GM12874 (cell line): ENCODE results near the gene KPNA4.

Experiments used
- TF ChIP-seq, protein P1 (sequence below): IDR thresholded peaks from 2 replicates; pipeline ENCODE4 v1.5.1; 2011; ENCODE audit warnings: low read depth, mild to moderate bottlenecking, control low read depth, low read length, moderate library complexity; ENCODE audit not compliant: insufficient read depth

The KPNA4 gene

DNA sequence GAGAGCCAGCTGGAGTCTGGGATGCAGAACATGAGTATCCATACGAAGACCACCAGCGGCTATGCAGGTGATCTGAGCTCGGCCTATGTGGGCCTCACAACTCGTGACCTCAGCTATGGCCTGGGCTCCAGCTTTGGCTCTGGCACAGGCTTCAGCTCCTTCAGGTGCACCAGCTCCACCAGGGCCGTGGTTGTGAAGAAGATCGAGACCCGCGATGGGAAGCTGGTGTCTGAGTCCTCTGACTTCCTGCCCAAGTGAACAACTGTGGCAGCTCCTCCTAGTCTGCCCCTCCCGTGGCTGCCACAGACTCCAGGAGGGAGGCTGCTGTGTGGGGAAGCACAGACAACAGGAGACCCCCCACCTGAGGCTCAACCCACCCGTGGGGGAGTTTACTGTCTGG is 3.6 kb upstream of the KPNA4 start:
- TF ChIP-seq, protein P1, sequence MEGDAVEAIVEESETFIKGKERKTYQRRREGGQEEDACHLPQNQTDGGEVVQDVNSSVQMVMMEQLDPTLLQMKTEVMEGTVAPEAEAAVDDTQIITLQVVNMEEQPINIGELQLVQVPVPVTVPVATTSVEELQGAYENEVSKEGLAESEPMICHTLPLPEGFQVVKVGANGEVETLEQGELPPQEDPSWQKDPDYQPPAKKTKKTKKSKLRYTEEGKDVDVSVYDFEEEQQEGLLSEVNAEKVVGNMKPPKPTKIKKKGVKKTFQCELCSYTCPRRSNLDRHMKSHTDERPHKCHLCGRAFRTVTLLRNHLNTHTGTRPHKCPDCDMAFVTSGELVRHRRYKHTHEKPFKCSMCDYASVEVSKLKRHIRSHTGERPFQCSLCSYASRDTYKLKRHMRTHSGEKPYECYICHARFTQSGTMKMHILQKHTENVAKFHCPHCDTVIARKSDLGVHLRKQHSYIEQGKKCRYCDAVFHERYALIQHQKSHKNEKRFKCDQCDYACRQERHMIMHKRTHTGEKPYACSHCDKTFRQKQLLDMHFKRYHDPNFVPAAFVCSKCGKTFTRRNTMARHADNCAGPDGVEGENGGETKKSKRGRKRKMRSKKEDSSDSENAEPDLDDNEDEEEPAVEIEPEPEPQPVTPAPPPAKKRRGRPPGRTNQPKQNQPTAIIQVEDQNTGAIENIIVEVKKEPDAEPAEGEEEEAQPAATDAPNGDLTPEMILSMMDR: no peak

DNA sequence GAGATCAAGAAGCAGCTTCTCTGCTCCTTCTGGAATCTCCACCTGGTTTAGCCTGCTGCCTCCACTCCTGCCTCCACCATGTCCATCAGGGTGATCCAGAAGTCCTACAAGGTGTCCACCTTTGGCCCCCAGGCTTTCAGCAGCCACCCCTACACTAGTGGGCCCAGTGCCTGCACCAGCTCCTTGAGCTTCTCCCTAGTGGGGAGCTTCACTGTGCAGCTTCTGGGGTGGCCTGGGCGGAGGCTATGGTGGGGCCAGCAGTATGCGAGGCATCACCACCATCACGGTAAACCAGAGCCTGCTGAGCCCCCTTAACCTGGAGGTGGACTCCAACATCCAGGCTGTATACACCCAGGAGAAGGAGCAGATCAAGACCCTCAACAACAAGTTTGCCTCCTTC is 2.4 kb upstream of the KPNA4 start:
- TF ChIP-seq, protein P1: no peak

DNA sequence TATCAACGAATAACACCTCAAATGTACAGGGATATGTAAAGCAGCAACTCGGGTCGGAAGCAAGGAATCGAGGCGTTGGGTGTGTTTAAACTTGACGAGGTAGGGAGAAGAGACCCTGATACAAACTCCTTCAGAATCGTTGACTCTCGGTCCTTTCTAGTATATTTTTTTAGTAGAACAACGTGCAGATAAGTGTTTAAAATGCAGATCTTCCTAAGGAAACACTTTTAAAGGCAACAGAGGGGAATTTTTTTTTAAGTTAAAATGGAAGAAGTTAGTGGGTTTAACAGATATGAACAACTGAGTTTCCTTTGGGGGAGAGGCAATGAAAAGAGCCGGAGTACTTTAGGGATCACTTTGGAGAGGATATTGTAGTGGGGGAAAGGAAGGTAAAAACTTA is 1.1 kb upstream of the KPNA4 start:
- TF ChIP-seq, protein P1: no peak

DNA sequence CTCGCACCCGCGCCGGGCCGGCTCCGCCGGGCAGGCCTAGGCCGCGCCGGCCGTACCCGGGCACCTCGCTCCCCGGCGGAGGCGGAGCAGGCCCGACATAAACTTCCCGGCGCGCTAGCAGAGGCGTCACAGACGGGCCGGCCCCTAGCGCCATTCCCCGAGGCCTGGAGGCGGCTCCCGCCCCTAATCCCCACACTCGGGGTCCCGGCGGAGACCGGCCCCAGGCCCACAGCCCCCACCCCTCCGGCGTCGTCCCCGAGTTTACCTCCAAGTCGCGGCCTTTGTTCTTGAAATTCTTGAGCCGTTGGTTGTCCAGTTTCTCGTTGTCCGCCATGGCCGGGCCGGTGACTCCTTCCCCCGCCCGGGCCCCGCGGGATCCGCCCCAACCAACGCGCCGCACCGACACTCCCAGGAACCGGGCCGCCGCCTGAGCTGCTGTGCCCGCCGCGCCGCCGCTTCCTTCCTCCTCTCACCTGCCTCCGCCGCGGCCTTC is 376 bp downstream of the KPNA4 start:
- TF ChIP-seq, protein P1: no peak

DNA sequence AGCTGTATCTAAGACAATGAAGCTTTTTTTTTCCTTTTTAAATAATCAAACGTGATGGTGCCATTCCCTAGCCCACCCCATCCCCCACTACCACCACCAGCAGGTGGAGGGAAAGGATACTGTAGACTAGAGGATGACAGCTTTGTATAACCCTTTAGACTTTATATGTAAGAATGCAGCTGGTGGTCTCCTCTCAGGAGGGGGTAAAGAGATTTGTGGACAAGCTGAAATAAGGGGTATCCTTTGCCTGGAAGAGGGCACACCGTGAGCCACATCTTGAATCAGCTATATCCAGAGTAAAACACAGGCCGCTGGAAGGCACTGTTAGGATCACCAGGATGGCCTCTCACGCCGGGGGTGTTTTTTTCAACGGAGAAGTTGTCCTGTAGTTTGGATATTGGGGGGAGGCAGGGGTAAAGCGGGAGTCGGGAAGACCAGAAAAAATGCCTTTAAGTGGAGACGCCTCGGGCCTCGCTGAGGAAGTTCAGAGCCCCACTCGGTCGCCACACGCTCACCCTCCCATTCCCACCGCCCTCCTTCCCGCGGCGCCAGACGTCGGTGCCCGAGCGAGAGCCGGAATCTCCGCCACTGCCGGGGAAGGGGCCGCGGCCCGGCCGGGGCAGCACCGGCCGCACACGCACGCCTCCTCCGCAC is 986 bp downstream of the KPNA4 start:
- TF ChIP-seq, protein P1: no peak

DNA sequence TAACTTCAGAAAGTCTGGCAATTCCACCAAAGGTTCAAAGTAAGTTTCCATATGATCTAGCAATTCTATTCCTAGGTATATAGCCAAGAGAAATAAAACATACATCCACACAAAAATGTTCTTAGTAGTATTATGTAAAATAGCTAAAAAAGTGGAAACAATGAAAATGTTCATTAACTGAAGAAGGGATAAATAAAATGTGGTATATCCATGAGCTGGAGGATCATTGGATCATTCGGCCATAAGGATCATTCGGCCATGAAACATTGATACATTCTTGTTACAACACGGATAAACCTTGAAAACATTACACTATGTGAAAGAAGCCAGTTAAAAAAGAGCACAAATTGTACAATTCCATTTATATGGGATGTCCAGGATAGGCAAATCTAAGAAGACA is 2.4 kb downstream of the KPNA4 start:
- TF ChIP-seq, protein P1: no peak

DNA sequence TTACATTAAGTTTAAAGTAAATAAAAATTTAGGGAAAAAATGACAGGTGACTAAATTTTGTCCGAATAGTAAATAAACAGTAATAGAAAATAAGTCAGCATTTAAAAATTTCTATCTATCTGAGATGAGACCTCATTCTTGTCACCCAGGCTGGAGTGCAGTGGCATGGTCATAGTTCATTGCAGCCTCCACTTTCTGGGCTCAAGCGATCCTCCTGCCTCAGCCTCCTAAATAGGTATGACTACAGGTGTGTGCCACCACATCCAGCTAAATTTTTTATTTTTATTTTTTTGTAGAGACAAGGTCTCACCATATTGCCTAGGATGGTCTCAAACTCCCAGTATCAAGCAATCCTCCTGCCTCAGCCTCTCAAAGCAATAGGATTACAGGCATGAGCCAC is 7.8 kb downstream of the KPNA4 start:
- TF ChIP-seq, protein P1: no peak

DNA sequence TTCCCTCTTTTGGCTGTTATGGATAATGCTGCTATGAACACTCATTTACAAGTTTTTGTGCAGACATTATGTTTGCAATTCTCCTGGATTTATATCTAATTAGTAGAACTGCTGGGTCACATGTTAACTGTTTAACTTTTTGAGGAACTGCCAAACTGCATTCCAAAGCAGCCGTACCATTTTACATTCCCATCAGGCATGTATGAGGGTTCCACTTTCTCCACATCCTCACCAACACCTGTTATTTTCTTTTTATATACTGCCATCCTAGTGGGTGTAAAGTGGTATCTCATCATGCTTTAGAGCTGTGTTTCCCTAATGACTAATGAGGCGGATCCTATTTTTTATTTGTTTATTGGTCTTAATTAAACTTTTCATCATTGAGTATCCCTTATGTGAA is 9.2 kb downstream of the KPNA4 start:
- TF ChIP-seq, protein P1: no peak
